Measurements from ENCODE around the gene HSP90AA1.

- no peak for TF ChIP-seq REST (IDR thresholded peaks at IDR 0.05; ENCODE audit: low read depth)
- TF ChIP-seq CEBPB (IDR thresholded peaks at IDR 0.05), result no peak
- no peak for TF ChIP-seq RAD21 (IDR thresholded peaks at IDR 0.05; ENCODE audit: low read depth)
- no peak for TF ChIP-seq EGR1 (IDR thresholded peaks at IDR 0.05)
- TF ChIP-seq YY1 (IDR thresholded peaks at IDR 0.05; ENCODE audit: low read depth), result no peak
- TF ChIP-seq TAF1 (IDR thresholded peaks at IDR 0.05; ENCODE audit: low read depth), result no peak
- TF ChIP-seq TEAD4 (IDR thresholded peaks at IDR 0.05), result no peak
- TF ChIP-seq EP300 (IDR thresholded peaks at IDR 0.05; ENCODE audit: borderline replicate concordance), result no peak
- TF ChIP-seq MAX (IDR thresholded peaks at IDR 0.05), result no peak
- TF ChIP-seq FOXM1 (IDR thresholded peaks at IDR 0.05; ENCODE audit: borderline replicate concordance, low read depth), result no peak
Measured at GRCh38 chr14:102047808-102048540, 38.9 kb downstream of the HSP90AA1 start.
